Stimulated activated naive CD4-positive, alpha-beta T cell treated with Interleukin-2 at 50 U/mL for 16 hours (primary cell): ENCODE results near the gene TMEM132D.

Source experiments
- DNase-seq: peaks from one replicate; lab custom pipeline; 2025; lab: John Stamatoyannopoulos, UW

Gene TMEM132D

GRCh38 chr12:129101816-129102215 is 802.0 kb downstream of the TMEM132D start:
- no peak for DNase-seq

- DNase-seq = no peak
These were observed 802.4 kb downstream of the TMEM132D start for GRCh38 chr12:129101404-129101803.

DNA sequence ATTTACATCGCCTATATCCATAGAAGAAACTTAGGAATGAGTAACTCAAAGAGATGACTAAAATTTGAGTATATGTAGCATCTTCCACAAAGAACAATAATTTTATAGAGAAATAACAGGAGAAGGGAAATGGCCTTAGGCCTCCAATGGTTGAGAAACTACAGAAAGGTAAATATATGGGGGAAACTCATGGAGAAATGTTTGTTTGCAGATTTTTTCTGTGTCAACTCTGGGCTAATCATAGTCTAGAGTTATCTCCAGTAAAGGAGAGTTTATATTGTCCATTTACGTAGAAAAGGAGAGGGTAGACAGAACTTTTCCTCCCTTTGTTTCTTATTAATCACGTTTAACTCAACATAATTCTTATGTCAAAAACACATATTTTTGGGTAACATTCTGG is 806.4 kb downstream of the TMEM132D start:
- no peak for DNase-seq

- no peak for DNase-seq
These were observed 806.9 kb downstream of the TMEM132D start for GRCh38 chr12:129096968-129097367.

DNA sequence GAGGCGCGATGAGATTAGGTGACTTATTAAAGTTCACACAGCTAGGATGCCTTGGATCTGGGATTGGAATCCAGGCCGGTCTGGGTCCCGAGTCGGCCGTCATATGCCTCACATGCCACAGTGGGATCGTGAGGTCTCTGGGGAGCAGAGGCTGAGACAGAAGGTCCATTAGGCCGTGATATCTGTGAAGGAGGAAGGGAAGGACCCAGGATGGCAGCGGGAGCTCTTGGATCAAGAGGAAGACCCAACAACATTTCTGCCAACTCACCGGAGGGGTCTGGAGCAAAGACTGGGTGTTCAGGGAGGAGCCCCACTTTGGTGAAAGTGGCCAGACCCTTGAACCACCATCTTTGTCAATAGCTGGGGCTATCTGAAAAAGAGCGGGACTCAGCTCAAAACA is 807.6 kb downstream of the TMEM132D start:
- no peak for DNase-seq

- DNase-seq = no peak
These were observed 814.2 kb downstream of the TMEM132D start for GRCh38 chr12:129089576-129089975.

DNA sequence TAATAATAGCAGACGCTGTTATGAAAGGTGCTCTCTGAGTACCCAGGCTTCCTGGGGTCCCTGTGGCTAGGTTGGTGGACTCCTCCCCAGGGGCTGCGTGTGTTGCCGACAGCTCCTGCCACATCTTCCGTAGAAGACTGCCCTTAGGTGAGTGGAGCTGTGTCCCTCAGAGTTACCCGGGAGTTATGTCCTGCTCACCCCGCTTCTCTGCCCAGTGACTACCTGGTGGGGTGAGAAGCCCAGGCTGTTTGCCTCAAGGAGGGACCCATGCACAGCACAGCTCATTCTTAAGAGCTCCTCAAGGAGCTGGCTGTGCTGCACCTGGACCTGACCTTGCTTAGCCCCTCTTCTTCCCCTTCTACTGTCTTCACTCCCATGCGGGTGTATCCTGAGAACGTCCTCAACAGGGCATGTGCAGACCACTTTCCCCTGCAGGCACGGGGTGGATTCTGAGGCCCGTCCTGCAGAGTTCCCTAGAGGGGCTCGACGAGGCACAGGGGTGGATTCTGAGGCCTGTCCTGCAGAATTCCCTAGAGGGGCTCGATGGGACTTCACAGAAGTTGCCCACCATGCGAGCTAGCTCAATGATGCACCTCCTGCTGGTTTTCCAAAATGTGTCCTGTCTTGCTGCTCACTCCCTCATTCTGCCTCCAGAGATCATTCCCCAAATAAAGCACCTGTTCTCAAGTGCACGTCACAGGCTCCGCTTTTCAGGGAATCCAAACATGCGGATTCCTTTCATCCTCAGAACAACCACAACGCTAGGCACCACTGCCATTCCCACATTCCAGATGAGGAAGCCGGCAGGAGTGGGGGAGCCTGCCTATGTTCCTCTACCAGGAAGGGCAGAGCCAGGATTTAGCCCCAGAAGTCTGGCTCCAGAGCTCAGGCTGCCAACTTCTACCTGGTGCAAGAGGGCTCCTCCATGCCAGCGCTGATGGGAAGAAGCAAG is 818.7 kb downstream of the TMEM132D start:
- DNase-seq = no peak

- no peak for DNase-seq
These were observed 820.5 kb downstream of the TMEM132D start for GRCh38 chr12:129083121-129083840.

DNA sequence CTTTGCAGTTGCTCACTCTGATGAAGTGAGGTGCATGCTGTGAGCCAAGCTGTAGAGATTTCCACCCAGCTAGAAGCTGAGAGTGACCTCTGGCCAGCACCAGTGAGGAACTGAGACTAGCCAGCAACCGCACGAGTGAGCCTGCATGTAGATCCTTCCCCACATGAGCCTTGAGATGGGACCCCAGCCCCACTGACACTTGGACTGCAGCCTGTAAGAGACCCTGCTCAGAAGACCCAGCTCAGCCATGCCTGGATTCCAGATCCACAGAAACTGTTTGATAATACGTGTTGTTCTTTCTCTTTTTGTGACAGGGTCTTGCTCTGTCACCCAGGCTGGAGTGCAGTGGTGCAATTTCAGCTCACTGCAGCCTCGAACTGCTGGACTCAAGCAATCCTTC is 821.4 kb downstream of the TMEM132D start:
- DNase-seq = no peak

GRCh38 chr12:129081755-129082250 is 822.0 kb downstream of the TMEM132D start:
- DNase-seq = no peak

DNA sequence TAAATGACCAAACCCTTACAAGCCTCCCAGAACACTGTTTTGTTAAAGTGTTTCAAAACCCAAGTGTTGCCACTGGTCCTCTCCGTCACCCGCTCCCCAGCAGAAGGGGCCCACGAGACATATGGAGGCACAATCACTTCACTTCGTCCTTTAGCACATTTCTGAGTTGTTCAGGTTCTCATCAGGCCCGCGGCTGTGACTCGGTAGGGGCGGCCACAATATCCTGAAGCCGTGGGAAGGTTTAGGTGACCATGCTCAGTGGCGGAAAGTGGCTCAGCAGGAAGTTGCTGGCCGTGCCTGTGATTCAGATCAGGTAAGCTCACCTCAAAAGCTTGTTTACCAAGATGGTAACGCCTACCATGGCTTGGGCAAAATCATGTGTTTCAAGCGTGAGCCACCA is 823.0 kb downstream of the TMEM132D start:
- DNase-seq = no peak

GRCh38 chr12:129080391-129080790 is 823.4 kb downstream of the TMEM132D start:
- DNase-seq = no peak

GRCh38 chr12:129079719-129080118 is 824.1 kb downstream of the TMEM132D start:
- no peak for DNase-seq

DNA sequence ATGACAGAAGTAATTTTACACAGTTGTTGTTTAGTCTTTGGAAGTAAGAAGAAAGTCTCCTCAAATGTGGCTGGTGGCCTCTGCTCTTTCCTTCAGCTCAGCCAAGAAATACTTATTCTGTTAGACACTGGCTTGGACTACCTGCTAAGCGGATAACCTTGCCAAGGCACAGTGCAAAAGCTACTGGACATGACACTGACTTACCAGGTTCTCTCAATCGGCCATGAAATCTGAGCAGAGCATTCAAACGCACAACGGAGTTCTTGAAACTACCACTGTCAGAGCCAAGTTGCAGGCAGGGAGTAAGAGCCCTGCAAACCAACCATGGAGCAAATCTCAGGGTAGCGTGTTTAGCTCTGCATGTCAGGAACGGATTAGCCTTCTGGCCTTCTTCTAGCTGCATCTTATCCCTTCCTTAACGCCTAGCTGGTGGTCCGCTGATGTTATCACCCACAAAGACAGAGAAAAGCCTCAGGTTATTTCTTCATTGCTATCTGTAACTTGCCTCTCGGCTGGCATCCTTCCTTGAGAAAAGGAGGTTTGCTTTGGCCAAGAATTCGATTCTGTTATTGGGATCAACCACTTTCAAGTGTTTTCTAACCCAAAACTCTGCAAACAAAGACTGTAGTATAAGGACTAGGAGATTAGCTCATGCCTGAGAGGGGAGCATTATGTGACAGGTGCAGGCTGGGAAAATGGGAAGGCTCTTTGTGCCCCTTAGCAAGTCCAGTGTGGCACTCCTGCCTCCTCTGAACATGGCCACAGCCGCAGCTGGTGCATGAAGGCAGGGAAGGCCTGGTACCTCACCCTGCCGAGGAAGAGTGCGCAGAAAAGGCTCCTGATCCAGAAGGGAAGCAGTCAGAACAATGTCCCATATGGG is 827.1 kb downstream of the TMEM132D start:
- no peak for DNase-seq

GRCh38 chr12:129075460-129076208 is 828.2 kb downstream of the TMEM132D start:
- DNase-seq = no peak

GRCh38 chr12:129074379-129074778 is 829.4 kb downstream of the TMEM132D start:
- no peak for DNase-seq

DNA sequence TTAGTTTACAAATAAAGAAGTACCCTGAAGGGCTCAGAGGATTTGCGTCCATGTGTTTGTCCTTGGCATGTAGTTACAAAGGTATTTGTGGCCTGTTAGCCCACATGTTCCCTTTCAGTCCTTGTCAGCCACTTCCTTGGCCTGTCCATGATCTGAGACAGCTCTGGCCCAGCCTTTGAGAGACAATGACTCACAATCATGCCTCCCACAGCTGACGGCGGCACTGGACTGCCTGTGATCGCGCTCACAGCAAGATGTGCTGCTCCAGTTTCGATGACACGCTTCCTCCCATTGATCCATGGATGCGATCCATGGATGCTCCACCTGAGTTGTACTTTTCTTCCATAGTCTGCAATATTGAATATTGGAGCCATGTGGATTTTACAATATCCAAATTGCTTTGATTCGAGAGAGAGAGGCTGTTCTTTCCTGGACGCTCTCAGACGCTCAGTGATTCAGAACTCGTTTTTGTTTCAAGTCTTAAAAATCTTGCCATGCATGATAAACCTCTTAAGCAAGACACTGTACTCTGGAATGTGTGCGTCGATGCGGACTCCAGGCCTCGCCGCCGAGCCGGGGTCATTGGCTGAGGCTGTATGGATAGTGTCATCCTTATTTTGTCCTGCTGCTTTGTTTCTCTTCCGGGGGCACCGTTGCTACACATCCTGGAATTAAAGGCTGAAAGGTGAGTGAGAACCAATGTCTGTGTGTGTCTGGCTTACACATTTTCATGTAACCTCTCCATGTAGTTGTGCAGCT is 830.5 kb downstream of the TMEM132D start:
- no peak for DNase-seq

- DNase-seq = no peak
These were observed 832.5 kb downstream of the TMEM132D start for GRCh38 chr12:129071362-129071761.

- DNase-seq = no peak
These were observed 833.9 kb downstream of the TMEM132D start for GRCh38 chr12:129069886-129070285.

DNA sequence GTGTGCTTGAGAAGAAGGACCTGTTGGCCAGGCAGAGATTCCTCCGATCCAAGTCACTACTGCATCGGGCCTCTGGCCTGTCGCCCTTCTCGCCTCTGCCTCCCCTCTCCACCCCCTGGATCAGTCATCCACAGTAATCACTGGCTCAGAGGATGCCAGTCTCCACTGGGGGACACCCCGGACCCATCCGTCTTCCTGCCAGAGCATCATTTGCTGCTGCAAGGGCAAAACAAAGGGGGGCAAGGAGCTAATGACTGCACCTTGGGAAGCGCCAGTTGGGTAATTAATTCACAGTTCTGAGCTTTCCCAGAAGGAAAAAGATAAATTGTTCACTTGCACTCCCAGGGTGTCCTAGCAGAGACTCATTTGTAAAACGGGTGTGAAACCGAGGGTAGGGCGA is 835.1 kb downstream of the TMEM132D start:
- no peak for DNase-seq
